ENCODE data around the gene SLC5A11. TPM values are rescaled to one million over a fixed set of nuclear protein-coding genes. Genes with fewer than 3 reads are reported as not detected.

Gene SLC5A11
- total RNA-seq, 1 experiment from 2014 or later, result 5.7 TPM

DNA sequence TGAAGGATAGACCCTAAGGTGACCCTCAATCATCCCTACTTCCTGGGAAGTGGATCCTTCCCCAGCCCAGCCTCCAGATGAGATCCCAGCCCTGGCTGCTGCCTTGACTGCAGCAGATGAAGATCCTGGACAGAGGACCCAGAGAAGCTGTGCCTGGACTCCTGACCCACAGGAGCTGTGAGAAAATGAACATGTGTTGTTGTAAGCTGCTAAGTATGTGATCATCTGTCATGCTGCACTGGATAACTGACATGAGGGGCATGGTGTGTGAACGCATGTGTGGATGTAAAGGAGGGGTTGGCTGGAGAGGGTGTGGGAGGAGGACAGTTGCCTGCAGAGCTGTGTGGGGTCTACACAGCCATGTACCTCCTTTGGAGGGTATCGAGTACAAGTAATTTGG lies 69.3 kb downstream of the SLC5A11 start:
- intact Hi-C loops (cut with micrococcal nuclease; ENCODE audit: unreplicated experiment), result no loop called here
- Histone ChIP-seq H3K27ac (no peak overlapping the region), H3F3A (ENCODE audit: insufficient read depth, low read depth) (no peaks in the 10 kb centered on the region), H3K27me3 (ENCODE audit: insufficient read depth, low read depth) (no peaks in the 10 kb centered on the region), H3K4me2 (no peak overlapping the region), H3K9me2 (ENCODE audit: insufficient read depth) (no peaks in the 10 kb centered on the region), H3K9me3 (ENCODE audit: insufficient read depth, low read depth) (no peaks in the 10 kb centered on the region), H3K79me2 (ENCODE audit: low read depth) (no peaks in the 10 kb centered on the region), H3K4me1 (replicated peaks; ENCODE audit: insufficient read depth) (no peaks in the 10 kb centered on the region), H4K20me1 (ENCODE audit: insufficient read depth) (no peaks in the 10 kb centered on the region), H2AFZ (no peak overlapping the region), H3K4me3 (no peak overlapping the region), H3K36me3 (ENCODE audit: low read depth) (no peaks in the 10 kb centered on the region)
- ChIA-PET CTCF (no interaction called here), POLR2A (ENCODE audit: unreplicated experiment) (no interaction called here)
- no peak for DNase-seq
- TF ChIP-seq, protein P1, sequence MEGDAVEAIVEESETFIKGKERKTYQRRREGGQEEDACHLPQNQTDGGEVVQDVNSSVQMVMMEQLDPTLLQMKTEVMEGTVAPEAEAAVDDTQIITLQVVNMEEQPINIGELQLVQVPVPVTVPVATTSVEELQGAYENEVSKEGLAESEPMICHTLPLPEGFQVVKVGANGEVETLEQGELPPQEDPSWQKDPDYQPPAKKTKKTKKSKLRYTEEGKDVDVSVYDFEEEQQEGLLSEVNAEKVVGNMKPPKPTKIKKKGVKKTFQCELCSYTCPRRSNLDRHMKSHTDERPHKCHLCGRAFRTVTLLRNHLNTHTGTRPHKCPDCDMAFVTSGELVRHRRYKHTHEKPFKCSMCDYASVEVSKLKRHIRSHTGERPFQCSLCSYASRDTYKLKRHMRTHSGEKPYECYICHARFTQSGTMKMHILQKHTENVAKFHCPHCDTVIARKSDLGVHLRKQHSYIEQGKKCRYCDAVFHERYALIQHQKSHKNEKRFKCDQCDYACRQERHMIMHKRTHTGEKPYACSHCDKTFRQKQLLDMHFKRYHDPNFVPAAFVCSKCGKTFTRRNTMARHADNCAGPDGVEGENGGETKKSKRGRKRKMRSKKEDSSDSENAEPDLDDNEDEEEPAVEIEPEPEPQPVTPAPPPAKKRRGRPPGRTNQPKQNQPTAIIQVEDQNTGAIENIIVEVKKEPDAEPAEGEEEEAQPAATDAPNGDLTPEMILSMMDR (conservative IDR thresholded peaks at IDR 0.05), result no peak
- no peak for TF ChIP-seq EZH2 (IDR thresholded peaks at IDR 0.05; ENCODE audit: low read depth)
- no TSS peak for BruUV-seq (replicated peaks)

DNA sequence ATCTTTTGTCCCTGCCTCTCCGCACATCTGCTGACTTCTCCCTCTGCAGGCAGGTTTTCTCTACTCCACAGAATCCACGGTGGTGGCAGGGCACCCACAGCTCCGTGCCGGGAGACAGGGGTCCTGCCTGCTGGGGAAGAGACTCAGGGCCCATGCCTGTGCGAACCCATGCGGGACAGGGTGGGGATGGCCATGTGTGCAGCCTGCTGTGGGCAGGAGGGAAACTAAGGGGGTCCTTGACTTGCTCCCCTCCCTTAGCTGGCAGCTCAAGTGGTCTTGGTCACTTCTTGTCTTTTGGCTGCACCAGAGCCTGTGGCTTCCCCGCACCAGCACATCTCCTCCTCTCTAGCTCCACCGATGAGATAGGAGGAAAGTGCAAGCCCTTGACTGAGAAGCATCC lies 69.8 kb downstream of the SLC5A11 start:
- DNase-seq, result no peak
- H3K79me2 ChIP-seq (ENCODE audit: low read depth), result no peaks in the 10 kb centered on the region
- no peak for TF ChIP-seq EZH2 (IDR thresholded peaks at IDR 0.05; ENCODE audit: low read depth)
- TF ChIP-seq, protein P1 (conservative IDR thresholded peaks at IDR 0.05), result no peak
- intact Hi-C loops (cut with micrococcal nuclease; ENCODE audit: unreplicated experiment), result no loop called here
- CTCF ChIA-PET, result no interaction called here
- BruUV-seq (replicated peaks), result no TSS peak
- no peaks in the 10 kb centered on the region for H3K9me3 ChIP-seq (ENCODE audit: insufficient read depth, low read depth)
- H3K4me3 ChIP-seq, result no peak overlapping the region
- no peaks in the 10 kb centered on the region for H3K27me3 ChIP-seq (ENCODE audit: insufficient read depth, low read depth)
- H3K4me1 ChIP-seq (replicated peaks; ENCODE audit: insufficient read depth), result no peaks in the 10 kb centered on the region
- no peak overlapping the region for H2AFZ ChIP-seq
- POLR2A ChIA-PET (ENCODE audit: unreplicated experiment), result no interaction called here
- H3K9me2 ChIP-seq (ENCODE audit: insufficient read depth), result no peaks in the 10 kb centered on the region
- no peak overlapping the region for H3K4me2 ChIP-seq
- no peaks in the 10 kb centered on the region for H4K20me1 ChIP-seq (ENCODE audit: insufficient read depth)
- no peaks in the 10 kb centered on the region for H3F3A ChIP-seq (ENCODE audit: insufficient read depth, low read depth)
- H3K27ac ChIP-seq, result no peak overlapping the region
- H3K36me3 ChIP-seq (ENCODE audit: low read depth), result no peaks in the 10 kb centered on the region

DNA sequence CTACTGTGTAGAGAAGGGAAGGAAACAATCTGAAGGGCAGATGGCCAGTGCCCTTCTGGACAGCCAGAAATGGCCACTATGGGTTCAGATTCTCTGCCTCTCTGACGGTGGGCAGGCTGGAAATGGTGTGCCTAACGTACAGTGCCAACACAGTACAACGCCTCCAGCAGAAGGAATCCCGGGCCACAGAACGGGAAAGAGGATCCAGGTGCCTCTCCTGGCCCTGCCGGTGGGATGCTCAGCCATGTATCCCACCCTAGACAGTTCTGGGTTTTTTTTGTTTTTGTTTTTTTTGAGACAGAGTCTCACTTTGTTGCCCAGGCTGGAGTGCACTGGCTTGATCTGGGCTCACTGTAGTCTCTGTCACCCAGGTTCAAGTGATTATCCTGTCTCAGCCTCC lies 71.5 kb downstream of the SLC5A11 start:
- H3K27me3 ChIP-seq (ENCODE audit: insufficient read depth, low read depth), result no peaks in the 10 kb centered on the region
- no TSS peak for BruUV-seq (replicated peaks)
- H3F3A ChIP-seq (ENCODE audit: insufficient read depth, low read depth), result no peaks in the 10 kb centered on the region
- intact Hi-C loops (cut with micrococcal nuclease; ENCODE audit: unreplicated experiment), result no loop called here
- H2AFZ ChIP-seq, result no peak overlapping the region
- no peak overlapping the region for H3K27ac ChIP-seq
- H3K4me3 ChIP-seq, result no peak overlapping the region
- no peaks in the 10 kb centered on the region for H3K36me3 ChIP-seq (ENCODE audit: low read depth)
- H3K4me1 ChIP-seq (replicated peaks; ENCODE audit: insufficient read depth), result no peaks in the 10 kb centered on the region
- TF ChIP-seq EZH2 (IDR thresholded peaks at IDR 0.05; ENCODE audit: low read depth), result no peak
- TF ChIP-seq, protein P1 (conservative IDR thresholded peaks at IDR 0.05), result no peak
- DNase-seq, result no peak
- no peaks in the 10 kb centered on the region for H3K9me3 ChIP-seq (ENCODE audit: insufficient read depth, low read depth)
- no peaks in the 10 kb centered on the region for H3K79me2 ChIP-seq (ENCODE audit: low read depth)
- H3K9me2 ChIP-seq (ENCODE audit: insufficient read depth), result no peaks in the 10 kb centered on the region
- no peaks in the 10 kb centered on the region for H4K20me1 ChIP-seq (ENCODE audit: insufficient read depth)
- H3K4me2 ChIP-seq, result no peak overlapping the region
- ChIA-PET CTCF (interaction anchor here (0.6 kb wide), 1 partner anchor 235 kb away, joined by 7 read pairs; no protein-coding TSS in a partner anchor), POLR2A (ENCODE audit: unreplicated experiment) (no interaction called here)
